ENCODE data around the gene FAXDC2. TPM values are rescaled to one million over a fixed set of nuclear protein-coding genes. Genes with fewer than 3 reads are reported as not detected.
"Not testable (repeated sequence)": the region's sequence is repeated elsewhere in the genome, so short reads cannot be mapped to it uniquely, and the experiment has no call there.

FAXDC2 gene
- total RNA-seq, 1 donor from 2014 or later = 13.2 TPM

- DNase-seq (ENCODE audit: low spot score) = no peak
Measured at GRCh38 chr5:154831451-154831850, 19.0 kb downstream of the FAXDC2 start.

- DNase-seq (ENCODE audit: low spot score) = no peak
Measured at GRCh38 chr5:154830596-154830995, 19.8 kb downstream of the FAXDC2 start.

GRCh38 chr5:154830219-154830595 is 20.2 kb downstream of the FAXDC2 start:
- DNase-seq (ENCODE audit: low spot score) = no peak

GRCh38 chr5:154829589-154830218 is 20.7 kb downstream of the FAXDC2 start:
- DNase-seq (ENCODE audit: low spot score) = no peak

- no peak for DNase-seq (ENCODE audit: low spot score)
Measured at GRCh38 chr5:154829181-154829588, 21.2 kb downstream of the FAXDC2 start.

- DNase-seq (ENCODE audit: low spot score) = no peak
Measured at GRCh38 chr5:154824070-154824469, 26.3 kb downstream of the FAXDC2 start.

- DNase-seq (ENCODE audit: low spot score) = no peak
Measured at GRCh38 chr5:154823605-154824004, 26.8 kb downstream of the FAXDC2 start.

- DNase-seq (ENCODE audit: low spot score) = not testable (repeated sequence)
Measured at GRCh38 chr5:154822896-154823295, 27.5 kb downstream of the FAXDC2 start.

GRCh38 chr5:154820383-154820782 is 30.0 kb downstream of the FAXDC2 start:
- DNase-seq (ENCODE audit: low spot score) = no peak

- DNase-seq (ENCODE audit: low spot score) = no peak
Measured at GRCh38 chr5:154819546-154819945, 30.9 kb downstream of the FAXDC2 start.

GRCh38 chr5:154818471-154819116 is 31.8 kb downstream of the FAXDC2 start:
- no peak for DNase-seq (ENCODE audit: low spot score)

GRCh38 chr5:154817815-154818214 is 32.6 kb downstream of the FAXDC2 start:
- DNase-seq (ENCODE audit: low spot score) = no peak

GRCh38 chr5:154816891-154817492 is 33.4 kb downstream of the FAXDC2 start:
- DNase-seq (ENCODE audit: low spot score) = peak; percentile 16

GRCh38 chr5:154815684-154816247 is 34.6 kb downstream of the FAXDC2 start:
- DNase-seq (ENCODE audit: low spot score) = peak; percentile 55

- DNase-seq (ENCODE audit: low spot score) = peak; percentile 35
Measured at GRCh38 chr5:154815025-154815424, 35.4 kb downstream of the FAXDC2 start.

- peak; percentile 62 for DNase-seq (ENCODE audit: low spot score)
Measured at GRCh38 chr5:154813736-154814135, 36.7 kb downstream of the FAXDC2 start.

- DNase-seq (ENCODE audit: low spot score) = no peak
Measured at GRCh38 chr5:154813158-154813557, 37.2 kb downstream of the FAXDC2 start.

- peak; percentile 81 for DNase-seq (ENCODE audit: low spot score)
Measured at GRCh38 chr5:154811653-154812465, 38.5 kb downstream of the FAXDC2 start.

- DNase-seq (ENCODE audit: low spot score) = peak; percentile 9
Measured at GRCh38 chr5:154811239-154811638, 39.2 kb downstream of the FAXDC2 start.

- no peak for DNase-seq (ENCODE audit: low spot score)
Measured at GRCh38 chr5:154806176-154806575, 44.2 kb downstream of the FAXDC2 start.

GRCh38 chr5:154802050-154802449 is 48.4 kb downstream of the FAXDC2 start:
- no peak for DNase-seq (ENCODE audit: low spot score)

Measured in mesenteric fat pad (tissue), 1 donor.